HAP-1 (cell line): Measurements from ENCODE around the gene SLC39A11.

ENCODE experiments used
- DNase-seq, 2 experiments: peaks; one replicate each; pipeline ENCODE4 v3.0.0-alpha.2; 2016 to 2020; ENCODE audit warnings: low spot score in 2 of 2
- H3K27me3 ChIP-seq: fragments of 250-450 bp; sonication (Bioruptor Pico); 2 replicates; pipeline ENCODE4 v1.5.1; 2020; ENCODE audit warnings: low read depth, mild to moderate bottlenecking, moderate library complexity
- H3K36me3 ChIP-seq: fragments of 250-450 bp; sonication (Bioruptor Pico); replicated peaks from 2 replicates; pipeline ENCODE4 v1.5.1; 2020; ENCODE audit warnings: mild to moderate bottlenecking
- H3K4me1 ChIP-seq: fragments of 250-450 bp; sonication (Bioruptor Pico); 2 replicates; pipeline ENCODE4 v1.5.1; 2020; ENCODE audit warnings: mild to moderate bottlenecking
- H3K4me3 ChIP-seq: fragments of 250-450 bp; sonication (Bioruptor Pico); 2 replicates; pipeline ENCODE4 v1.5.1; 2020; ENCODE audit warnings: mild to moderate bottlenecking, moderate library complexity
- H3K9me3 ChIP-seq: fragments of 250-450 bp; sonication (Bioruptor Pico); 2 replicates; pipeline ENCODE4 v1.5.1; 2020; ENCODE audit warnings: mild to moderate bottlenecking, moderate library complexity
- in situ Hi-C: fragments of 300-500 bp; cut with MboI; formaldehyde crosslinking; loops from 3 replicates; pipeline ENCODE4 v1.14.3; 2020; ENCODE audit warnings: low sequenced_read_pairs, inconsistent platforms, mixed read lengths

The SLC39A11 gene

GRCh38 chr17:72972263-72972951 is 120.1 kb downstream of the SLC39A11 start:
- Histone ChIP-seq H3K4me3 (no peak overlapping the region), H3K27me3 (no peaks in the 10 kb centered on the region), H3K4me1 (no peaks in the 10 kb centered on the region), H3K36me3 (no peaks in the 10 kb centered on the region), H3K9me3 (no peaks in the 10 kb centered on the region)
- no peak for DNase-seq
- in situ Hi-C loops, result no loop called here

GRCh38 chr17:72971226-72971880 is 121.1 kb downstream of the SLC39A11 start:
- DNase-seq, result no peak
- Histone ChIP-seq H3K4me3 (no peak overlapping the region), H3K27me3 (no peaks in the 10 kb centered on the region), H3K9me3 (no peaks in the 10 kb centered on the region), H3K4me1 (no peaks in the 10 kb centered on the region), H3K36me3 (no peaks in the 10 kb centered on the region)
- in situ Hi-C loops, result no loop called here

DNA sequence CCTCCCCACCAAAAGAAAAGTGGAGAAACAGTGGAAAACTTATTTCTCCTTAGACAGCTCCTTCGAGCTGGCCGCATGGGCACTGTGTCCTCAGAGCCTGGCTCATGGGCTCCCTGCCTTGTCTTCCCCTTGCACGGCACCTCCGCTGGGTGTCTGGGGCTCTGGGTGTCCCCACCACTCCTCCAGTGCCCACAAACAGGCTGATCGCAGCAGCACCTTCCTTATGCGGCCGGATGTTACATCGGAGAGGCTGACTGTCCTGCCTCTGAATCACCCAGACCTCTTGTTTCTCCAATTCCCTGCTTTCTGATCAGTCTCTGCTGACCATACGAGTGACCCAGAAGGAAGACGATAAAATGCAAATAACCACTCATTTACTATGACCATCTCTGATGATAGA is 121.7 kb downstream of the SLC39A11 start:
- Histone ChIP-seq H3K36me3 (no peaks in the 10 kb centered on the region), H3K9me3 (no peaks in the 10 kb centered on the region), H3K27me3 (no peaks in the 10 kb centered on the region), H3K4me1 (no peaks in the 10 kb centered on the region), H3K4me3 (no peak overlapping the region)
- no peak for DNase-seq
- in situ Hi-C loops, result no loop called here

- no peaks in the 10 kb centered on the region for H3K4me1 ChIP-seq
- no peak overlapping the region for H3K4me3 ChIP-seq
- H3K36me3 ChIP-seq, result no peaks in the 10 kb centered on the region
- H3K9me3 ChIP-seq, result no peaks in the 10 kb centered on the region
- no peak for DNase-seq
- in situ Hi-C loops, result no loop called here
- no peaks in the 10 kb centered on the region for H3K27me3 ChIP-seq
Observed at GRCh38 chr17:72970246-72970645, 122.2 kb downstream of the SLC39A11 start.

DNA sequence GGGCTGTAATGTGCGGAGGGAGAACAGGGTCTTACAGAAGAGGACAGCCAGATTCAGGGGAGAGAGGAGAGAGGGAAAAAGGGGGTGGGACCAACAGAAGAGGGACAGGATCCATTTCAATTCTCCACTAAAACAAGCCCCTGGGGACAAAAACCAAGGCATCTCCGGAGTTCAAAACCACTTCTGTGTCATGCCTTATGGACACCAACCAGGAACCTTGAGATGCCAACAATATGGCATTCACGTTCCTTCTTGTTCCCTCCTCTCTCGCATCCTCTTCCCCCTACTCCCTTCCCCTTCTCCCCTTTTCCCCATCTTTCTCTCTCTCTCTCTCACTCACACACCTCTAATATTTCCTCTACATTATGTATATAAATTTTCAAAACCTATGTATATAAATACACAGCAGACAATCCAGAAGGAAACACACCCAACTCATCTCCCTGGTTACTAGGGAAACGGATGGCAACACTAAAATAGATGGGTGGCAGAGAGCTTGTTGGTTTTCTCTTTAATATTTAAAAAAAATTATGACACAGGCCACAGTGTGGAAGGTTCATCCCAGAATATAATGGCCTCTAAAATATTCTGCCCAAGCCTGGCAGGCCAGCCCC is 123.1 kb downstream of the SLC39A11 start:
- Histone ChIP-seq H3K4me3 (no peak overlapping the region), H3K36me3 (no peaks in the 10 kb centered on the region), H3K27me3 (no peaks in the 10 kb centered on the region), H3K4me1 (no peaks in the 10 kb centered on the region), H3K9me3 (no peaks in the 10 kb centered on the region)
- DNase-seq, result no peak
- in situ Hi-C loops, result no loop called here

DNA sequence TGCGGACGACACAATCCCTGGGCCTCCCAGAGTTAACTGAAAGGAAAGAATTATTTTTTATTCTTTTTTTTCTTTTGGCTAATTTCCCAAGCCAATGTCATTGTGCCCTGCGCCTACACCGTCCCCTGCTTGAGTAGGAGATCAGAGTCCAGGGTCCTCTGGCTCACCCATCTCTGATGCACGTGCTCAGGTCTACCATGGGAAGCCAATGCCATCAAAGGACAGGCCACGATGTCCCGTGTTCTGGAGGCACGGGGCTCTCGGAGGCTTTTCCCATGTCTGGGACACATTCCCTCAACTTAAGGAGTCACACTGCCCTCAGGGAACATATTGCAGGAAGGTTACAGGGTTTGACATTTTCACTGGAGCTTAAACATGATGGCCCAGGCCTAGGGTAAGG is 123.7 kb downstream of the SLC39A11 start:
- in situ Hi-C loops, result no loop called here
- no peaks in the 10 kb centered on the region for H3K36me3 ChIP-seq

DNA sequence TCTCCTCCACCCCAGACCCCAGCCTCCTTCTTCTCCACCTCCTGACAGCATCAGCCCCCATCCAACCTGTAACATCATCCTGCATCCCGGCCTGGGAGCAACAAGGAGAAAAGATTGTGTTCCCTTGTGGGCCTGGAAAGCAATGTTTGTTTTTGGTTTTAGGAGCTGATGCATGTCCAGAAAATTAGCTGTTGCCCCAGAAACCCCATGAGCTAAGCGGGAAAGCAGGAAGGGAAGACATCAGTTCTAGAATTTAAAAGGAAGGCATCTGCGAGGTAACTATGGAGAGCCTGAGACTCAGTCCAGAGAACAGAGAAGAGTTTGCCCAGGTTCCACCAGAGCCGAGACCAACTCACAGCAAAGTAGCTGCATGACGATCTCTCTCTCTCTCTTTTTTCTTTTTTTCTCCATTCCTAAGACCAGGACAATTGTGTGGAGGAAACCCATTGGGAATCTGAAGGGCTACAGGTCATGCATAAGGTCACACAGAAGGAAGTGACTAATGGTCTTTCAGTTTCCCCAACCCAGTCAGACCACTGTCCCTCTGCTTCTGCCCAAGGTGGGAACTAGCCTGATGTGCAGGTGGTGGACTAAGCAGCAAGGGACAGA is 124.4 kb downstream of the SLC39A11 start:
- in situ Hi-C loops, result no loop called here
- no peaks in the 10 kb centered on the region for H3K4me1 ChIP-seq
- no peak overlapping the region for H3K4me3 ChIP-seq
- no peaks in the 10 kb centered on the region for H3K9me3 ChIP-seq
- no peaks in the 10 kb centered on the region for H3K27me3 ChIP-seq
- no peak for DNase-seq
- no peaks in the 10 kb centered on the region for H3K36me3 ChIP-seq

More for the DNA sequence above, 123.7 kb downstream of the SLC39A11 start:
- Histone ChIP-seq H3K9me3 (no peaks in the 10 kb centered on the region), H3K4me3 (no peak overlapping the region), H3K27me3 (no peaks in the 10 kb centered on the region), H3K4me1 (no peaks in the 10 kb centered on the region)
- DNase-seq, result no peak

- H3K4me1 ChIP-seq, result no peaks in the 10 kb centered on the region
- DNase-seq, result no peak
- no peak overlapping the region for H3K4me3 ChIP-seq
- no peaks in the 10 kb centered on the region for H3K36me3 ChIP-seq
- in situ Hi-C loops, result no loop called here
- no peaks in the 10 kb centered on the region for H3K27me3 ChIP-seq
- no peaks in the 10 kb centered on the region for H3K9me3 ChIP-seq
Observed at GRCh38 chr17:72967277-72967970, 125.1 kb downstream of the SLC39A11 start.

GRCh38 chr17:72962106-72962505 is 130.4 kb downstream of the SLC39A11 start:
- Histone ChIP-seq H3K9me3 (no peaks in the 10 kb centered on the region), H3K4me1 (no peaks in the 10 kb centered on the region), H3K36me3 (no peaks in the 10 kb centered on the region), H3K27me3 (no peaks in the 10 kb centered on the region), H3K4me3 (no peak overlapping the region)
- no peak for DNase-seq
- in situ Hi-C loops, result no loop called here

DNA sequence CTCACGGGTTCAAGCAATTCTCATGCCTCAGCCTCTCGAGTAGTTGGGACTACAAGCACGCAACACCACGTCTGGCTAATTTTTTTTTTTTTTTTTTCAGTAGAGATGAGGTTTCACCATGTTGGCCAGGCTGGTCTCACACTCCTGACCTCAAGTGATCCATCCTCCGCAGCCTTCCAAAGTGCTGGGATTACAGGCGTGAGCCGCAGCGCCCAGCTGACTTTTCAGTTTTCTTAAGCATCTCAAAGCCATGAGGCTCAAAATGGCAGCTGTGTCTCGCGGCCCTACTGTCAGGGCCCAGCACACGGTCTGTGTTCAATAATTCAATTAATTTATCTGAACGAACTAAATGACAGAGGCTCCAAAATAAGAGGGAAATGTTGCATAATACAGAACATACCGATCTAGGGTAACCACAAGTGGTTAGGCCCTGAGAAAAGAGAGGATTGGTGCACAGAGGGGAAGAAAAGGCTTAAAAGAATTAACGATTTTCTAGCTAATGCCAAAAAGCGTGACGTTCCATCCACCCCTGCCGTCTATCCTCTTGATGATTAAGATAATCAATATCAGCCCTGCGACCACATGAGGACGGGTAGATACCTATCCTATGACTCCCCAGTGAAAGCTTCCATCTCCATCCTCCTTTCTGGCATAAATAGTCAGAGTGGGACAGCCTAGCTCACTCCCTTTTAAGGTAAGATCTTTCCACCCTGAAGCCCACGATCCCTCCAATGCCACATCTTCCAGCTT is 136.9 kb downstream of the SLC39A11 start:
- Histone ChIP-seq H3K27me3 (no peaks in the 10 kb centered on the region), H3K4me1 (no peaks in the 10 kb centered on the region), H3K36me3 (no peaks in the 10 kb centered on the region), H3K4me3 (no peak overlapping the region), H3K9me3 (no peaks in the 10 kb centered on the region)
- no peak for DNase-seq
- in situ Hi-C loops, result no loop called here

GRCh38 chr17:72954579-72954978 is 137.9 kb downstream of the SLC39A11 start:
- Histone ChIP-seq H3K27me3 (no peaks in the 10 kb centered on the region), H3K9me3 (no peaks in the 10 kb centered on the region)
- in situ Hi-C loops, result no loop called here

DNA sequence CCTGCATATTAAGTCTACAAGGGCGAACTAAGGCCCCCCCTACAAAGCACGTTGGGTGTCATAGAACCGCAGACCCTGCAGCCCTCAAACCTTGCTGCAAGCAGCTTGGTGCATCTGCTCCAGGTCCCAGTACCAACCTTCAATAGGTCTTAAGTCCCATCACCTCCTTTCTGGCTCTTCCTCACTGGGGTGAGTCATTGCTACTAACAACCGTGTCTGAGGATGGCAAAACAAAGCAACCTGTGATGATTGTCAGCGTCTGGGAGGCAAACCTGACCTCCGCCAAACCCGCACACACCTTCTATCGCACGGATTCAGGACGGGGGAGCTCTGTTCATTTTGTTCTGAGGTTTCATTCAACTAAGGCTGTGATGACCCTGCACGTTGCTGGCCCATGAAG is 138.9 kb downstream of the SLC39A11 start:
- in situ Hi-C loops, result no loop called here

More at GRCh38 chr17:72954579-72954978, 137.9 kb downstream of the SLC39A11 start:
- Histone ChIP-seq H3K4me3 (no peak overlapping the region), H3K36me3 (no peaks in the 10 kb centered on the region), H3K4me1 (no peaks in the 10 kb centered on the region)
- DNase-seq, result no peak

DNA sequence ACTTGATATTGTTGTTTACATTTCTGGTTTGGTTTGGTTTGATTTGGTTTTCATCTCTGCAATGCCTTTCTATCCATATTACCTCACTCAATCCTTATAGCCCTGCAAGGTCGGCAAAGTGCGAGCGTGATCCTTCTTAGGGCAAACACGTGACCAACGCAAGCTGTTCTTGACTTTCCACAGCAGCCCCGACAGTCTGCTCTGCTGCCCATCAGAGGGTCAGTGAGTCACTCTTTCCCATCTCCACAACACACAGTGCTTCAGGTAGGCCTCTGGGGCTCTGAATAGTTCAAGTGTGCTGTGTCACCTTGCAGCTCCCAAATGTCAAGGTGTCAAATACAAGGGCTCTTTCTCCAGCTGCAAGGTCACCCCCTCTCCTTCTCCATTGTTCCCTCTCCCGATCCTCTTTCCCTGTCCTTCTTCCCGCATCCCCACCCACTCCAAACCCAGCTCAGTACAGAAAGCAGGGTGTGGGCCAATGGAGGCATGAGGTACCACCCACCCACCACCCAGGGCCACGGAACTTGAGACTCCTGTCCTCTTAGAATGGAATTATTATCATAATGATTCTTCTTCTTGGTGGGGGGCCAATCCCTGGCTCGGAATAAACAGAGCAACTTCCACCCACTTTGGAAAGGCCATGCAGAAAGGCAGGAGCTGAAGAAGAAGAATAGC is 139.7 kb downstream of the SLC39A11 start:
- Histone ChIP-seq H3K27me3 (no peaks in the 10 kb centered on the region), H3K36me3 (no peaks in the 10 kb centered on the region), H3K9me3 (no peaks in the 10 kb centered on the region), H3K4me3 (no peak overlapping the region), H3K4me1 (no peaks in the 10 kb centered on the region)
- in situ Hi-C loops, result no loop called here
- no peak for DNase-seq

More for the DNA sequence above, 138.9 kb downstream of the SLC39A11 start:
- Histone ChIP-seq H3K36me3 (no peaks in the 10 kb centered on the region), H3K4me3 (no peak overlapping the region), H3K9me3 (no peaks in the 10 kb centered on the region), H3K27me3 (no peaks in the 10 kb centered on the region), H3K4me1 (no peaks in the 10 kb centered on the region)
- no peak for DNase-seq
